ENCODE results near the gene NFKB1. TPM values are rescaled to one million over a fixed set of nuclear protein-coding genes. Genes with fewer than 3 reads are reported as not detected.

NFKB1 gene
- total and polyA plus RNA-seq, 10 donors: 15.9 to 94.4 (median 55.3) TPM

DNA sequence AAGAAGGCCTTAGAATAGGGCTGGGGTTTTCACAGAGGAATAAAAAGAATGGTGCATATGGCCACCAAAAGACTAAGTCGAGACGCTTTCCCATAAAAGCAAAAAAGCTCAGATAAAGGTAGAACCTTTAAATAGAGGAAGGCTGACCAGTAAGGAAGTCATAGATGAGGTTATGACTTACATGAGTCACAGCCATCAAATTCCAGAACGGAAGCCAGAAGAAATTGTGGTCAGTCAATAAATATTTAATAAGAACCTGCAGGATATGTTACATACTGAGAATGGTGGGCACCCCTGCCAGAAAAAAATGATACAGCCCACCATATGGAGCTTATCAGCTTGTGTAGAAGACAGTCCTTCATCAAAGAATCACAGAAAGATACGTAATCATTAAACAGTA is 139.5 kb downstream of the NFKB1 start:
- intact Hi-C loops (cut with DNase I; ENCODE audit: low total_unique reads): no loop called here
- no peaks in the 10 kb centered on the region for H3K4me1 ChIP-seq
- no peaks in the 10 kb centered on the region for H3K27me3 ChIP-seq (replicated peaks in 1 of 7)
- peaks cover 0 to 81% (median 28%) of the 10 kb centered on the region in 6 donors for H3K36me3 ChIP-seq
- 87 to 97% (median 93%) methylated on average over 4 of the region's 4 CpGs for WGBS, 5 donors
- no peaks in the 10 kb centered on the region for H3K9me3 ChIP-seq
- H3K27ac ChIP-seq: no peak overlapping the region
- no peak for DNase-seq
- H3K4me3 ChIP-seq: no peak overlapping the region
- TF ChIP-seq, protein P1, sequence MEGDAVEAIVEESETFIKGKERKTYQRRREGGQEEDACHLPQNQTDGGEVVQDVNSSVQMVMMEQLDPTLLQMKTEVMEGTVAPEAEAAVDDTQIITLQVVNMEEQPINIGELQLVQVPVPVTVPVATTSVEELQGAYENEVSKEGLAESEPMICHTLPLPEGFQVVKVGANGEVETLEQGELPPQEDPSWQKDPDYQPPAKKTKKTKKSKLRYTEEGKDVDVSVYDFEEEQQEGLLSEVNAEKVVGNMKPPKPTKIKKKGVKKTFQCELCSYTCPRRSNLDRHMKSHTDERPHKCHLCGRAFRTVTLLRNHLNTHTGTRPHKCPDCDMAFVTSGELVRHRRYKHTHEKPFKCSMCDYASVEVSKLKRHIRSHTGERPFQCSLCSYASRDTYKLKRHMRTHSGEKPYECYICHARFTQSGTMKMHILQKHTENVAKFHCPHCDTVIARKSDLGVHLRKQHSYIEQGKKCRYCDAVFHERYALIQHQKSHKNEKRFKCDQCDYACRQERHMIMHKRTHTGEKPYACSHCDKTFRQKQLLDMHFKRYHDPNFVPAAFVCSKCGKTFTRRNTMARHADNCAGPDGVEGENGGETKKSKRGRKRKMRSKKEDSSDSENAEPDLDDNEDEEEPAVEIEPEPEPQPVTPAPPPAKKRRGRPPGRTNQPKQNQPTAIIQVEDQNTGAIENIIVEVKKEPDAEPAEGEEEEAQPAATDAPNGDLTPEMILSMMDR (IDR thresholded peaks at IDR 0.05 in 8 of 11, conservative IDR thresholded peaks at IDR 0.05 in 3 of 11): no peak
- TF ChIP-seq POLR2AphosphoS5 (IDR thresholded peaks at IDR 0.05) (no peak), POLR2A (IDR thresholded peaks at IDR 0.05) (no peak)

DNA sequence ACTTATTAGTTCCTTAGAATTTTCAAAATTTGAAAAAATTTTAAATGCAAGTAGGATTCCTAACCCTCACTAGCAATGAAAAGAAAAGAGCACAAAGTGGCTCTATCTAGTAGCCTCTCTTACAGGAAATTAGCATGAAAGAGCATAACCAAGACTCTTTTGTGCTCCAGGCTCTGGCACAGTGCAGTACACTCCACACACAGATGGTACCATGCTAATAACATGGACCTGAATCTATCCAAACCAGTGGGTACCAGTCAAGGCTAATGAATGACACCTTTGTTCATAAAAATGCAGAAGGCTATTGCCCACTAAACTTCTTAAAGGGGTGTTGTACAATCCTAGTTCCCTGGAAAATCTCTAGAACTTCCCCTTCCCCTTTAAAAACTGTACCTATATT is 140.6 kb downstream of the NFKB1 start:
- no peak for DNase-seq
- Histone ChIP-seq H3K4me1 (no peaks in the 10 kb centered on the region), H3K27ac (no peak overlapping the region), H3K9me3 (no peaks in the 10 kb centered on the region), H3K4me3 (no peak overlapping the region), H3K27me3 (replicated peaks in 1 of 7) (no peaks in the 10 kb centered on the region), H3K36me3 (peaks cover 0 to 81% (median 23%) of the 10 kb centered on the region in 6 donors)
- TF ChIP-seq, protein P1 (IDR thresholded peaks at IDR 0.05 in 8 of 11, conservative IDR thresholded peaks at IDR 0.05 in 3 of 11): no peak
- TF ChIP-seq POLR2AphosphoS5 (IDR thresholded peaks at IDR 0.05) (no peak), POLR2A (IDR thresholded peaks at IDR 0.05) (no peak)
- intact Hi-C loops (cut with DNase I; ENCODE audit: low total_unique reads): no loop called here

DNA sequence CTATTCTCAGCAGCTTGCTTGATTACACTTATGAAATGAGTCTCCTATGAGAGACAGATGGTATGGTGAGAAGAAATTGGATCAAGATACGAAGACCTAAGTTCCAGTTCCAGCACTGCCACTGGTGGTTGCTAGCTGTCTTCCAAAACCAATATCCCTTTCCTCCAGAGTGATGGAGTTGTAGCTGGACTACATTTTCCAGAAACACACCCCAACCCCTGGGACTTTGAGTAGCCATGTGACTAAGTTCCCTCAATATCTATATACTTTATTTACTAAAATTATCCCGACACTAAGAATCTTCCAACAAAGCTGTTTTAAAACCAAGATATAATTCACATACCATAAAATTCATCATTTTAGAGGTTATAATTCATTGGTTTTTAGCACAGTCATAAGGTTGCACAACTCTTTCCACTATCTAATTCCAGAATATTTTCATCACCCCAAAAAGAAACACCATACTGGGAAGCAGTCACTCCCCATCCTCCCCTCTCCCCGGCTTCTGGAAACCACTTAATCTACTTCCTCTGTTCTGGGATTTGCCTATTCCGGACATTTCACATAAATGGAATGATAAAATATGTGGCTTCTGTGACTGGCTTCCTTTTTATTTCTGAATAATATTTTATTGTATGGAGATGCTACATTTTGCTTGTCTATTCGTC is 141.6 kb downstream of the NFKB1 start:
- no peak for DNase-seq
- no peaks in the 10 kb centered on the region for H3K9me3 ChIP-seq
- intact Hi-C loops (cut with DNase I; ENCODE audit: low total_unique reads): no loop called here
- no peak overlapping the region for H3K4me3 ChIP-seq
- 73 to 81% (median 76%) methylated on average over 5 of the region's 5 CpGs for WGBS, 5 donors
- no peaks in the 10 kb centered on the region for H3K27me3 ChIP-seq (replicated peaks in 1 of 7)
- H3K36me3 ChIP-seq: peaks cover 0 to 79% (median 19%) of the 10 kb centered on the region in 6 donors
- peak overlapping the region in 4 of 8 donors; percentile 3 to 49 (median 20) for H3K27ac ChIP-seq
- TF ChIP-seq POLR2AphosphoS5 (IDR thresholded peaks at IDR 0.05) (no peak), POLR2A (IDR thresholded peaks at IDR 0.05) (no peak)
- TF ChIP-seq, protein P1 (IDR thresholded peaks at IDR 0.05 in 8 of 11, conservative IDR thresholded peaks at IDR 0.05 in 3 of 11): no peak
- H3K4me1 ChIP-seq: no peaks in the 10 kb centered on the region

DNA sequence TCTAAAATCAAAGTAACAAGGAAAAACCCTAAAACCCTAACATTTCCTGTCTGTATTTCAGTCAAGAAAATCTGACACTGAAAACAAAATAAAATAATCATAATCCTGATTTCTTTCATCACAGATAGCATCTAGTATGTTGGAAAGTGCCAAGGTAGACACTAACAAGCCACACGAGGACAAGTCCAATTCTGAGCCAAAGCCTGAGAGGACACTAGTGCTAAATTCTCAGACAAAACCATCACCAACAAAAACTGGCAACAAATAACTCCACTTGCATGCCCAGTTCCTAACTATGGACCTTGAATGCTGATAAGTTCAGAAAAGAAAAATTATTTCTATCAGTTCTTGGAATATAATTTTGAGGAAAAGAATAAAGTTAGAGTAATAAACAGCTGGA is 146.0 kb downstream of the NFKB1 start:
- TF ChIP-seq, protein P1 (IDR thresholded peaks at IDR 0.05 in 8 of 11, conservative IDR thresholded peaks at IDR 0.05 in 3 of 11): no peak
- no peak for TF ChIP-seq POLR2AphosphoS5 (IDR thresholded peaks at IDR 0.05)
- TF ChIP-seq POLR2A (IDR thresholded peaks at IDR 0.05): no peak
- H3K27me3 ChIP-seq (replicated peaks in 1 of 7): no peaks in the 10 kb centered on the region
- DNase-seq: no peak
- H3K9me3 ChIP-seq: no peaks in the 10 kb centered on the region
- intact Hi-C loops (cut with DNase I; ENCODE audit: low total_unique reads): no loop called here
- no peak overlapping the region for H3K4me3 ChIP-seq
- H3K4me1 ChIP-seq: no peaks in the 10 kb centered on the region
- H3K27ac ChIP-seq: no peak overlapping the region
- WGBS, 5 donors: 88 to 93% (median 88%) methylated on average over 1 of the region's 1 CpG
- peaks cover 0 to 78% (median 21%) of the 10 kb centered on the region in 6 donors for H3K36me3 ChIP-seq
